GM18873 (cell line): Measurements from ENCODE around the gene CIRBP.
"Not testable (repeated sequence)": the region's sequence is repeated elsewhere in the genome, so short reads cannot be mapped to it uniquely, and the experiment has no call there.

Experiments
- ATAC-seq: cut with Tn5 transposase; IDR thresholded peaks from one replicate; pipeline ENCODE4 v1.9.1; 2021; ENCODE audit warnings: mild to moderate bottlenecking, moderate library complexity, moderate number of reproducible peaks; ENCODE audit not compliant: unreplicated experiment, low FRiP score

CIRBP gene

GRCh38 chr19:1304197-1304924 is 35.2 kb downstream of the CIRBP start:
- no peak for ATAC-seq

GRCh38 chr19:1305354-1305753 is 36.2 kb downstream of the CIRBP start:
- not testable (repeated sequence) for ATAC-seq

GRCh38 chr19:1307320-1307719 is 38.2 kb downstream of the CIRBP start:
- no peak for ATAC-seq

GRCh38 chr19:1307755-1308303 is 38.7 kb downstream of the CIRBP start:
- ATAC-seq: no peak

GRCh38 chr19:1308718-1309117 is 39.6 kb downstream of the CIRBP start:
- no peak for ATAC-seq

- no peak for ATAC-seq
These were observed 41.1 kb downstream of the CIRBP start for GRCh38 chr19:1309977-1310852.

GRCh38 chr19:1310853-1311180 is 41.7 kb downstream of the CIRBP start:
- ATAC-seq: no peak

- ATAC-seq: no peak
These were observed 42.5 kb downstream of the CIRBP start for GRCh38 chr19:1311543-1312091.

GRCh38 chr19:1312767-1313694 is 43.9 kb downstream of the CIRBP start:
- no peak for ATAC-seq

GRCh38 chr19:1313695-1314613 is 44.8 kb downstream of the CIRBP start:
- ATAC-seq: no peak

- ATAC-seq: no peak
These were observed 46.5 kb downstream of the CIRBP start for GRCh38 chr19:1315470-1316166.

- ATAC-seq: no peak
These were observed 47.3 kb downstream of the CIRBP start for GRCh38 chr19:1316466-1316865.

- ATAC-seq: no peak
These were observed 48.3 kb downstream of the CIRBP start for GRCh38 chr19:1317274-1318003.

- no peak for ATAC-seq
These were observed 49.7 kb downstream of the CIRBP start for GRCh38 chr19:1318678-1319471.

- ATAC-seq: not testable (repeated sequence)
These were observed 51.1 kb downstream of the CIRBP start for GRCh38 chr19:1320282-1320650.

- ATAC-seq: no peak
These were observed 52.4 kb downstream of the CIRBP start for GRCh38 chr19:1321539-1321938.
